VCaP (cell line): Measurements from ENCODE around the gene DMRTC1B.
"Not testable (repeated sequence)": the region's sequence is repeated elsewhere in the genome, so short reads cannot be mapped to it uniquely, and the experiment has no call there.

Experiments
- H3K27ac ChIP-seq: fragments of 450-650 bp; 2 replicates; pipeline ENCODE4 v1.5.1; 2017
- CTCF ChIP-seq: fragments of 450-650 bp; conservative IDR thresholded peaks from 2 replicates; pipeline ENCODE4 v1.5.1; 2017; ENCODE audit warnings: mild to moderate bottlenecking, moderate library complexity

Gene DMRTC1B

GRCh38 chrX:72776653-72777466 lies at the start of gene DMRTC1B:
Gene DMRTC1B (plus strand): TSS chrX:72776890. CDS start chrX:72845136, 68,246 bp downstream.
- not testable (repeated sequence) for H3K27ac ChIP-seq

GRCh38 chrX:72727846-72728245 lies 48.8 kb upstream of the DMRTC1B start:
- H3K27ac ChIP-seq: no peak overlapping the region
- no peak for TF ChIP-seq CTCF

- not testable (repeated sequence) for H3K27ac ChIP-seq
Observed at GRCh38 chrX:72733636-72734035, 43.1 kb upstream of the DMRTC1B start.

GRCh38 chrX:72735561-72735960 lies 41.1 kb upstream of the DMRTC1B start:
- no peak overlapping the region for H3K27ac ChIP-seq
- no peak for TF ChIP-seq CTCF

- not testable (repeated sequence) for H3K27ac ChIP-seq
Observed at GRCh38 chrX:72745546-72745945, 31.1 kb upstream of the DMRTC1B start.

GRCh38 chrX:72748545-72748944 lies 28.1 kb upstream of the DMRTC1B start:
- not testable (repeated sequence) for H3K27ac ChIP-seq

GRCh38 chrX:72760454-72760853 lies 16.2 kb upstream of the DMRTC1B start:
- not testable (repeated sequence) for H3K27ac ChIP-seq

GRCh38 chrX:72777467-72777790 lies 739 bp downstream of the DMRTC1B start:
- not testable (repeated sequence) for H3K27ac ChIP-seq

GRCh38 chrX:72778146-72778545 lies 1.5 kb downstream of the DMRTC1B start:
- not testable (repeated sequence) for H3K27ac ChIP-seq

GRCh38 chrX:72782560-72782959 lies 5.9 kb downstream of the DMRTC1B start, which contains the start of gene FAM236B:
Gene FAM236B (minus strand): TSS chrX:72782660. CDS start chrX:72782560, 100 bp downstream.
- not testable (repeated sequence) for H3K27ac ChIP-seq

GRCh38 chrX:72783365-72783936 lies 6.8 kb downstream of the DMRTC1B start:
- H3K27ac ChIP-seq: not testable (repeated sequence)

GRCh38 chrX:72783964-72784363 lies 7.3 kb downstream of the DMRTC1B start:
- not testable (repeated sequence) for H3K27ac ChIP-seq

GRCh38 chrX:72788142-72788541 lies 11.5 kb downstream of the DMRTC1B start:
- H3K27ac ChIP-seq: not testable (repeated sequence)

- H3K27ac ChIP-seq: not testable (repeated sequence)
Observed at GRCh38 chrX:72790390-72790789, 13.7 kb downstream of the DMRTC1B start.

- not testable (repeated sequence) for H3K27ac ChIP-seq
Observed at GRCh38 chrX:72808110-72808509, 31.4 kb downstream of the DMRTC1B start, which contains the start of gene FAM236D. Gene FAM236D (minus strand): TSS chrX:72808210. CDS start chrX:72808110, 100 bp downstream.

GRCh38 chrX:72830701-72831100 lies 54.0 kb downstream of the DMRTC1B start:
- not testable (repeated sequence) for H3K27ac ChIP-seq

- not testable (repeated sequence) for H3K27ac ChIP-seq
Observed at GRCh38 chrX:72837532-72837931, 60.8 kb downstream of the DMRTC1B start.

GRCh38 chrX:72882898-72883297 lies 106.2 kb downstream of the DMRTC1B start:
- not testable (repeated sequence) for H3K27ac ChIP-seq

GRCh38 chrX:72889740-72890139 lies 113.0 kb downstream of the DMRTC1B start:
- not testable (repeated sequence) for H3K27ac ChIP-seq
